GM12878 (cell line): ENCODE measurements around the gene MYOM1. TPM values are rescaled to one million over a fixed set of nuclear protein-coding genes. Genes with fewer than 3 reads are reported as not detected.

ENCODE experiments used
- ATAC-seq: fragments of 200-7000 bp; cut with Tn5 transposase; 3 replicates; pipeline ENCODE4 v1.9.1; 2020; ENCODE audit warnings: mild to moderate bottlenecking, moderate library complexity
- BruUV-seq: library from RNA; stranded (reverse); fragments of 400-500 nt; replicated peaks from 2 replicates; lab custom pipeline; 2021; lab: Mats Ljungman, UMichigan
- CTCF ChIA-PET: fragments of 300-600 bp; sonication (Branson Sonifier 250); formaldehyde crosslinking; extraction: SDS; loops from one replicate; lab custom pipeline; 2021; ENCODE audit warnings: inconsistent platforms; lab: Yijun Ruan, JAX
- POLR2A ChIA-PET: fragments of 350-600 bp; formaldehyde crosslinking; extraction: SDS; loops from one replicate; lab custom pipeline; 2021; ENCODE audit warnings: inconsistent platforms; lab: Charles Lee
- RAD21 ChIA-PET: fragments of 300-600 bp; sonication (Branson Sonifier 250); formaldehyde crosslinking; loops from one replicate; lab custom pipeline; 2023; ENCODE audit warnings: antibody characterized with exemption; ENCODE audit not compliant: unreplicated experiment; lab: Charles Lee
- SMC1A ChIA-PET: fragments of 300-600 bp; sonication (Branson Sonifier 250); formaldehyde crosslinking; loops from one replicate; lab custom pipeline; 2023; ENCODE audit not compliant: unreplicated experiment, uncharacterized antibody; lab: Charles Lee
- DNase-seq: peaks from one replicate; pipeline ENCODE4 v3.0.0-alpha.2; 2011; ENCODE audit warnings: low read depth, low spot score
- FAIRE-seq: peaks from 3 replicates; lab custom pipeline; 2011; peaks lifted over from hg19 to GRCh38; lab: Jason Lieb, UNC
- H2AFZ ChIP-seq: 2 replicates; pipeline ENCODE4 v1.6.0; 2011; ENCODE audit warnings: low read depth, low read length, control low read depth; ENCODE audit not compliant: control insufficient read depth
- H3K27ac ChIP-seq: 2 replicates; pipeline ENCODE4 v1.5.1; 2011; ENCODE audit warnings: control low read depth; ENCODE audit not compliant: control insufficient read depth, insufficient read depth
- H3K27me3 ChIP-seq, 2 experiments: replicated peaks in 1 of 2; 2 replicates each; pipeline versions ENCODE4 v1.6.0 to v1.6.1; 2011; ENCODE audit warnings: low read length in 1 of 2; ENCODE audit not compliant: control insufficient read depth in 2 of 2, insufficient read depth in 2 of 2
- H3K36me3 ChIP-seq, 2 experiments: 2 replicates each; pipeline ENCODE4 v1.5.1; 2011; ENCODE audit warnings: low read length in 1 of 2; ENCODE audit not compliant: control insufficient read depth in 2 of 2, insufficient read depth in 2 of 2
- H3K4me1 ChIP-seq: 2 replicates; pipeline ENCODE4 v1.6.1; 2011; ENCODE audit warnings: mild to moderate bottlenecking, low read length, moderate library complexity, mixed read lengths; ENCODE audit not compliant: control insufficient read depth, insufficient read depth
- H3K4me2 ChIP-seq: 2 replicates; pipeline ENCODE4 v1.6.0; 2011; ENCODE audit warnings: control low read depth; ENCODE audit not compliant: control insufficient read depth, insufficient read depth
- H3K4me3 ChIP-seq: fragments of 200-600 bp; sonication (generic); 2 replicates; pipeline ENCODE4 v1.5.1; 2016
- H3K79me2 ChIP-seq: 2 replicates; pipeline ENCODE4 v1.6.0; 2011; ENCODE audit warnings: low read length; ENCODE audit not compliant: control insufficient read depth, insufficient read depth
- H3K9ac ChIP-seq: 2 replicates; pipeline ENCODE4 v1.8.0; 2011; ENCODE audit warnings: low read length, control low read depth, mixed read lengths; ENCODE audit not compliant: control insufficient read depth, insufficient read depth
- H3K9me3 ChIP-seq: replicated peaks from 3 replicates; pipeline ENCODE4 v1.5.1; 2011; ENCODE audit warnings: mild to moderate bottlenecking, low read length; ENCODE audit not compliant: control insufficient read depth, insufficient read depth
- H4K20me1 ChIP-seq: 2 replicates; pipeline ENCODE4 v1.6.0; 2011; ENCODE audit not compliant: control insufficient read depth, insufficient read depth
- BACH1 ChIP-seq: fragments of 450-650 bp; IDR thresholded peaks from 2 replicates; pipeline ENCODE4 v1.6.1; 2017; ENCODE audit warnings: mild to moderate bottlenecking, borderline replicate concordance
- CBX3 ChIP-seq: fragments of 200-600 bp; sonication (generic); IDR thresholded peaks from 2 replicates; pipeline ENCODE4 v1.6.1; 2016; ENCODE audit warnings: low read depth, borderline replicate concordance
- MEF2B ChIP-seq: fragments of 450-650 bp; IDR thresholded peaks from 2 replicates; pipeline ENCODE4 v1.6.1; 2018; ENCODE audit warnings: mild to moderate bottlenecking, moderate library complexity; ENCODE audit not compliant: partially characterized antibody, poor library complexity, severe bottlenecking
- POLR2A ChIP-seq: IDR thresholded peaks from 2 replicates; pipeline ENCODE4 v1.6.1; 2011; ENCODE audit warnings: low read depth, mild to moderate bottlenecking, low read length
- RAD21 ChIP-seq: IDR thresholded peaks from 2 replicates; pipeline ENCODE4 v1.6.1; 2011; ENCODE audit warnings: mild to moderate bottlenecking, low read depth, low read length, moderate library complexity; ENCODE audit not compliant: insufficient read depth
- SREBF2 ChIP-seq: IDR thresholded peaks from 2 replicates; pipeline ENCODE4 v1.6.1; 2012; ENCODE audit warnings: mild to moderate bottlenecking, low read length
- ZSCAN29 ChIP-seq: fragments of 450-650 bp; IDR thresholded peaks from 2 replicates; pipeline ENCODE4 v1.6.1; 2017; ENCODE audit warnings: mild to moderate bottlenecking, moderate library complexity
- WGBS: methylation state at CpG from one replicate; pipeline ENCODE4 v1.1.6; 2016; ENCODE audit warnings: low lambda C conversion rate; ENCODE audit not compliant: insufficient replicate concordance, insufficient coverage; ENCODE audit errors: missing lambda C conversion rate; 5-methylcytosine and 5-hydroxymethylcytosine counted together
- in situ Hi-C: fragments of 300-500 bp; cut with MboI; formaldehyde crosslinking; loops from 9 replicates; pipeline ENCODE4 v1.14.3; 2018; ENCODE audit warnings: mixed read lengths
- intact Hi-C: fragments of 100-400 bp; cut with micrococcal nuclease; formaldehyde crosslinking; loops from one replicate; pipeline ENCODE4 v1.14.2; 2022; ENCODE audit not compliant: unreplicated experiment
- polyA plus RNA-seq, 11 experiments: library from polyadenylated mRNA; depleted of rRNA in 4 of 11; unstranded in 6 of 11; stranded (reverse) in 5 of 11; fragments of >200 nt; fragmentation: Nextera tagmentation in 4 of 11; fragmentation: Illumina TruSeq in 1 of 11; extraction: Ambion mirVana in 4 of 11; extraction: Trizol in 1 of 11; gene quantifications; 1 replicate in 1 of 11; 2 replicates in 10 of 11; pipeline versions ENCODE4 v1.2.1 to v1.2.3, GENCODE V29; 2011 to 2016; ENCODE audit warnings: inconsistent platforms in 2 of 11, missing spikeins in 2 of 11, low read depth in 1 of 11
- total RNA-seq, 4 experiments: library from RNA; depleted of rRNA in 3 of 4; stranded (reverse); fragments of >200 nt in 3 of 4; fragmentation: Illumina TruSeq in 1 of 4; extraction: Trizol in 1 of 4; gene quantifications; 2 replicates each; pipeline versions ENCODE4 v1.2.1 to v1.2.3, GENCODE V29; 2013 to 2021

The MYOM1 gene
- total and polyA plus RNA-seq, 10 of the 15 experiments (the other 5 are each of a cell fraction or from before 2014, with no cell fraction given), result 0.06 to 1.0 (median 0.57) TPM

- ATAC-seq (no peak), DNase-seq (no peak), FAIRE-seq (no peak)
- SMC1A ChIA-PET, result interaction anchor here (0.9 to 12.1 kb wide), 5 partner anchors 8 to 414 kb away, joined by 3 to 105 read pairs (median 5); partner anchors contain the start of gene MYL12B
- no TSS peak for BruUV-seq
- no peaks in the 10 kb centered on the region for H3K9me3 ChIP-seq
- H3K9ac ChIP-seq, result no peak overlapping the region
- H3K27ac ChIP-seq, result no peak overlapping the region
- no peaks in the 10 kb centered on the region for H3K27me3 ChIP-seq
- H2AFZ ChIP-seq, result no peak overlapping the region
- H3K4me1 ChIP-seq, result peaks cover 31% of the 10 kb centered on the region
- CTCF ChIA-PET, result interaction anchor here (0.9 to 1.6 kb wide), 2 partner anchors 14 to 26 kb away, joined by 3 read pairs; no protein-coding TSS in a partner anchor
- RAD21 ChIA-PET, result interaction anchor here (3.7 kb wide), 1 partner anchor 11 kb away, joined by 26 read pairs; no protein-coding TSS in a partner anchor
- 100% methylated on average over 1 of the region's 1 CpG for WGBS
- peaks cover 0 to 29% of the 10 kb centered on the region in 2 experiments for H3K36me3 ChIP-seq
- peaks cover 74% of the 10 kb centered on the region for H3K79me2 ChIP-seq
- intact Hi-C loops, result no loop called here
- peaks cover 7% of the 10 kb centered on the region; the same call in 1 of the 2 replicates for H4K20me1 ChIP-seq
- no peak overlapping the region for H3K4me3 ChIP-seq
- POLR2A ChIA-PET, result interaction anchor here (5.7 kb wide), 1 partner anchor 12 kb away, joined by 36 read pairs; no protein-coding TSS in a partner anchor
- TF ChIP-seq RAD21 (no peak), MEF2B (no peak), POLR2A (no peak), SREBF2 (no peak), CBX3 (no peak), BACH1 (no peak), ZSCAN29 (no peak)
- H3K4me2 ChIP-seq, result no peak overlapping the region
- in situ Hi-C loops, result loop anchor here (25.0 kb wide), 1 partner anchor 1009 kb away; no protein-coding TSS in a partner anchor
These were observed 33.1 kb upstream of the MYOM1 start for GRCh38 chr18:3252843-3253242.
